Testis (tissue), 2 donors: Measurements from ENCODE around the gene CDKN2D.

Experiments
- POLR2A ChIP-seq: fragments of 450-650 bp; IDR thresholded peaks from one replicate; pipeline ENCODE4 v1.6.1; 2017; ENCODE audit warnings: antibody characterized with exemption, mild to moderate bottlenecking, moderate library complexity
- TF ChIP-seq, protein P1 (sequence below), 3 experiments: fragments of 450-650 bp in 2 of 3; fragments of 200-600 bp in 1 of 3; sonication (generic) in 1 of 3; IDR thresholded peaks; one replicate each; pipeline ENCODE4 v1.5.1; 2016 to 2019; ENCODE audit warnings: antibody characterized with exemption in 3 of 3, mild to moderate bottlenecking in 2 of 3, moderate library complexity in 1 of 3

DNA sequence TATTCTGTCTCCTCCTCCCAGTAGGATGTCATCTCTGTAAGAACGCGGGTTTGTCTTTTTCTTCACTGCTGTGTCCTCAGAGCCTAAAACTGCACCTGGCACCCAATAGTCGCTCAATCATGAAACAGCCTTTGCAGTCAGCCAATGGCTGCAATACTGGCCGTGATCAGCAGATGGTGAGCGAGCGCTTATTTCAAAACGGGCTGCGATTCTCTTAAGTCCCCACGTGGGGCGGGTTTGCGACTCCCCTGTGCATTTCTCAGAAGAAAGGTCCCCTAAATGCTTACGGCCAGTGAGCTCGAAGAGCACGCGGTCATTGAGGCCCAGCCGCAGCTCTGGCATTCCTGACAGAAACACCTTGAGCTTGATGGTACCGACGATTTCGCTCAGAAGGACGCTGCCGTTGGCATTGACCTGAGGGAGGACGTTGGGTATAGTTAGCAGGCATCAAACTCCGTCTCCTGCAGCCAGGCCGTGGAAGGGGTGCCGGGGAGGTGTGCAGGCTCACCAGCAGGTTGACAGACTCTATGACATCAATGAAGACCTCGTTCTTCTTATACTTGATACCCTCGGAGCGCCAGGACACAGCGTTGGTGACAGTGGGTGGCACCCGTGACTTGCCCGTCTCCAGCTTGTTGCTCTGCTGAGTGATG is 12.3 kb upstream of the CDKN2D start:
- TF ChIP-seq, protein P1, sequence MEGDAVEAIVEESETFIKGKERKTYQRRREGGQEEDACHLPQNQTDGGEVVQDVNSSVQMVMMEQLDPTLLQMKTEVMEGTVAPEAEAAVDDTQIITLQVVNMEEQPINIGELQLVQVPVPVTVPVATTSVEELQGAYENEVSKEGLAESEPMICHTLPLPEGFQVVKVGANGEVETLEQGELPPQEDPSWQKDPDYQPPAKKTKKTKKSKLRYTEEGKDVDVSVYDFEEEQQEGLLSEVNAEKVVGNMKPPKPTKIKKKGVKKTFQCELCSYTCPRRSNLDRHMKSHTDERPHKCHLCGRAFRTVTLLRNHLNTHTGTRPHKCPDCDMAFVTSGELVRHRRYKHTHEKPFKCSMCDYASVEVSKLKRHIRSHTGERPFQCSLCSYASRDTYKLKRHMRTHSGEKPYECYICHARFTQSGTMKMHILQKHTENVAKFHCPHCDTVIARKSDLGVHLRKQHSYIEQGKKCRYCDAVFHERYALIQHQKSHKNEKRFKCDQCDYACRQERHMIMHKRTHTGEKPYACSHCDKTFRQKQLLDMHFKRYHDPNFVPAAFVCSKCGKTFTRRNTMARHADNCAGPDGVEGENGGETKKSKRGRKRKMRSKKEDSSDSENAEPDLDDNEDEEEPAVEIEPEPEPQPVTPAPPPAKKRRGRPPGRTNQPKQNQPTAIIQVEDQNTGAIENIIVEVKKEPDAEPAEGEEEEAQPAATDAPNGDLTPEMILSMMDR (IDR thresholded peaks at IDR 0.05), result peak; percentile 92 to 98 (median 96)
- no peak for TF ChIP-seq POLR2A
